22Rv1 (cell line): Measurements from ENCODE around the gene RAB14.

Experiments
- ZFX ChIP-seq: fragments of 450-650 bp; IDR thresholded peaks from 2 replicates; pipeline ENCODE4 v1.6.1; 2017; ENCODE audit warnings: antibody characterized with exemption, borderline replicate concordance
- TF ChIP-seq, protein P1 (sequence below): fragments of 450-650 bp; IDR thresholded peaks from 2 replicates; pipeline ENCODE4 v1.5.1; 2017; ENCODE audit warnings: mild to moderate bottlenecking

DNA sequence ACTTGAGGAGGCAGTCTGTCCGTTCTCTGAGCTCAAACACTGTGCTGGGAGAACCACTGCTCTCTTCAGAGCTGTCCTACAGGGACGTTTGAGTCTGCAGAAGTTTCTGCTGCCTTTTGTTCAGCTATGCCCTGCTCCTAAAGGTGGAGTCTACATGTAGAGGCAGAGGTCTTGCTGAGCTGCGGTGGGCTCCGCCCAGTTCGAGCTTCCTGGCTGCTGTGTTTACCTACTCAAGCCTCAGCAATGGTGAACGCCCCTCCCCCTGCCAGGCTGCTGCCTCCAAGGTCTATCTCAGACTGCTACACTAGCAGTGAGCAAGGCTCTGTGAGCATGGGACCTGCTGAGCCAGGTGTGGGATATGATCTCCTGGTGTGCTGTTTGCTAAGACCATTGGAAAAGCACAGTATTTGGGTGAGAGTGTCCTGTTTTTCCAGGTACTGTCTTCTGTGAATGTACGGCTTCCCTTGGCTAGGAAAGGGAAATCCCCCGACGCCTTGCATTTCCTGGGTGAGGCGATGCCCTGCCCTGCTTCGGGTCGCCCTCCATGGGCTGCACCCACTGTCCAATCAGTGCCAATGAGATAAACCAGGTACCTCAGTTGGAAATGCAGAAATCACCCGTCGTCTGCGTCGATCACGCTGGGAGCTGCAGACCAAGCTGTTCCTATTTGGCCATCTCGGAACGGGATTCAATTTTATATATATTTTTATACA, 68.4 kb downstream of the RAB14 start:
- TF ChIP-seq, protein P1, sequence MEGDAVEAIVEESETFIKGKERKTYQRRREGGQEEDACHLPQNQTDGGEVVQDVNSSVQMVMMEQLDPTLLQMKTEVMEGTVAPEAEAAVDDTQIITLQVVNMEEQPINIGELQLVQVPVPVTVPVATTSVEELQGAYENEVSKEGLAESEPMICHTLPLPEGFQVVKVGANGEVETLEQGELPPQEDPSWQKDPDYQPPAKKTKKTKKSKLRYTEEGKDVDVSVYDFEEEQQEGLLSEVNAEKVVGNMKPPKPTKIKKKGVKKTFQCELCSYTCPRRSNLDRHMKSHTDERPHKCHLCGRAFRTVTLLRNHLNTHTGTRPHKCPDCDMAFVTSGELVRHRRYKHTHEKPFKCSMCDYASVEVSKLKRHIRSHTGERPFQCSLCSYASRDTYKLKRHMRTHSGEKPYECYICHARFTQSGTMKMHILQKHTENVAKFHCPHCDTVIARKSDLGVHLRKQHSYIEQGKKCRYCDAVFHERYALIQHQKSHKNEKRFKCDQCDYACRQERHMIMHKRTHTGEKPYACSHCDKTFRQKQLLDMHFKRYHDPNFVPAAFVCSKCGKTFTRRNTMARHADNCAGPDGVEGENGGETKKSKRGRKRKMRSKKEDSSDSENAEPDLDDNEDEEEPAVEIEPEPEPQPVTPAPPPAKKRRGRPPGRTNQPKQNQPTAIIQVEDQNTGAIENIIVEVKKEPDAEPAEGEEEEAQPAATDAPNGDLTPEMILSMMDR = no peak
- no peak for TF ChIP-seq ZFX
